Activated T-cell treated with anti-CD3 and anti-CD28 coated beads, Interleukin-2, amount 50 U/mL, for 1 hour (primary cell): ENCODE measurements around the gene AQP6.

Experiments
- DNase-seq: peaks from one replicate; pipeline ENCODE4 v3.0.0-alpha.2; 2020

AQP6 gene

GRCh38 chr12:49943625-49943960 is 29.2 kb upstream of the AQP6 start:
- no peak for DNase-seq

GRCh38 chr12:49944046-49944445 is 28.7 kb upstream of the AQP6 start:
- DNase-seq = no peak

- DNase-seq = no peak
Measured at GRCh38 chr12:49944718-49945117, 28.0 kb upstream of the AQP6 start.

GRCh38 chr12:49945394-49946080 is 27.2 kb upstream of the AQP6 start:
- DNase-seq = peak; percentile 85

- DNase-seq = no peak
Measured at GRCh38 chr12:49946086-49946485, 26.7 kb upstream of the AQP6 start.

GRCh38 chr12:49946497-49946896 is 26.2 kb upstream of the AQP6 start:
- DNase-seq = no peak

GRCh38 chr12:49947593-49948226 is 25.0 kb upstream of the AQP6 start:
- no peak for DNase-seq

GRCh38 chr12:49948866-49949845 is 23.6 kb upstream of the AQP6 start:
- DNase-seq = no peak

- no peak for DNase-seq
Measured at GRCh38 chr12:49949866-49950265, 22.9 kb upstream of the AQP6 start.

GRCh38 chr12:49950273-49951251 is 22.2 kb upstream of the AQP6 start, which contains the start of gene AQP2:
Gene AQP2, plus strand, starts transcription at chr12:49950737. Its CDS starts 94 bp downstream, at chr12:49950831.
- DNase-seq = no peak

- DNase-seq = no peak
Measured at GRCh38 chr12:49951411-49952240, 21.1 kb upstream of the AQP6 start.

GRCh38 chr12:49952391-49953055 is 20.2 kb upstream of the AQP6 start:
- DNase-seq = no peak

GRCh38 chr12:49953151-49953550 is 19.6 kb upstream of the AQP6 start:
- no peak for DNase-seq

GRCh38 chr12:49953961-49954846 is 18.5 kb upstream of the AQP6 start:
- no peak for DNase-seq

GRCh38 chr12:49954863-49955830 is 17.6 kb upstream of the AQP6 start:
- DNase-seq = no peak

- no peak for DNase-seq
Measured at GRCh38 chr12:49955899-49956662, 16.7 kb upstream of the AQP6 start.
